Bladder microvascular endothelial cell (primary cell): ENCODE measurements around the gene RNF150. TPM values are rescaled to one million over a fixed set of nuclear protein-coding genes. Genes with fewer than 3 reads are reported as not detected.

Experiments used
- total RNA-seq: library from RNA; depleted of rRNA; stranded (reverse); fragments of >200 nt; gene quantifications from 2 replicates; pipeline ENCODE4 v1.2.3, GENCODE V29; 2014

RNF150 gene
- total RNA-seq: under 0.01 and 0.38 TPM in 2 replicates

GRCh38 chr4:141133146-141133998, at the start of gene RNF150:
Gene RNF150 (minus strand): TSS chr4:141133469.

Other genes with a start within 250 kb of the RNF150 start
- gene ZNF330, start 87.4 kb upstream of the RNF150 start, total RNA-seq: 19.8 and 36.4 TPM in 2 replicates